Measurements from ENCODE around the gene DGCR2.
"Not testable (repeated sequence)": the region's sequence is repeated elsewhere in the genome, so short reads cannot be mapped to it uniquely, and the experiment has no call there.

DGCR2 gene

GRCh38 chr22:19122143-19122751 is at the start of gene DGCR2:
Gene DGCR2, minus strand, starts transcription at chr22:19122412. Its CDS starts 206 bp downstream, at chr22:19122206.
- peak; percentile 98 for DNase-seq

DNA sequence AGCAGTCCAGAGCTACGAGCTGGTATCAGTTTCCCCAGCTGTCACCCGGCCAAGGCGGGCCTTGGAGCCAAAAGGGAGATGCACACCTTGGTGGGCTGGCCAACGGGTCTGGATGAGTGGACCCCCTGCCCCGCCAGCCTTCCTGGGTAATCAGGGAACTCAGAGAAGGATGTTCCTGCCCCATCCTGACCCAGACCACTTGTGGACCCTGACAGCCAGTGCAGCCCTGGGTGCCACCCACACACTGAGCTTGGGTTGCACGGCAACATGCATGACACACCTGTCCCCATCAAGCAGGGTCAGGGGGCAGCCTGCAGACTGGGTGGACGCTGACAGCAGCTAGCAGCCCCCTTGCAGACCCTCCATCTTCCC is 47.7 kb upstream of the DGCR2 start:
- no peak for DNase-seq

GRCh38 chr22:19169002-19169946 is 47.1 kb upstream of the DGCR2 start:
- DNase-seq = no peak

GRCh38 chr22:19168088-19168890 is 46.1 kb upstream of the DGCR2 start:
- DNase-seq = no peak

DNA sequence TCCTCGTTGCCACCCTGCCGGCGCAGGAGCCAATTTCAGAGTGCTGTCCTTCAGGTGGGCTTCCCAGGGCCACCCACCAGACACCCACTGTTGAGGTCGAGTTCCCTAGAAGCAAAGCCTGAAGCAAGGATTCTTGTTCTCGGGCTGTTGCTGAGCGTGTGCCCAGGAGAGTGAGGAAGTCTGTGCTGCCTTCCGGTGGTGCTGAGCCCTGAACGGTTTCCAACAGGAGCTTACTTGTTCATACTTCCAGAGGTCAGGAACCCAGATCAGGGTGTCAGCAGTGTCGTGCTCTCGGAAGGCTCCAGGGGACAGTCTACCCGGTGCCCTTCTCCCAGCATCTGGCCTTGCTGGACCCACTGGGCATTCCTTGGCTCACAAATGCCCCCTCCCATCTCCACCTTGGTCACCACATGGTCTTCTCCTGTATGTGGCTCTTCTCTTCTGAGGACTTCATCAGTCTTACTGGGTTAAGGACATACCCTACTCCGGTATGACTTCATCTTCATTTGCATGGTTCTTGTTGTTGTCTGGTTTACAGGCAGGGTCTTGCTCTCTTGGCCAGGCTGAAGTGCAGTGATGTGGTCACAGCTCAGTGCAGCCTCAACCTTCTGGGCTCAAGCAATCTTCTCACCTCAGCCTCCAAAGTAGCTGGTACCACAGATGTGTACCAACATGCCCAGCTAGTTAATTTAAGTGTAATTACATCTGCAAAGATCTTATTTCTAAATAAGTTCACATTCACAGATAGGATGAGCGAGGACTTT is 45.1 kb upstream of the DGCR2 start:
- no peak for DNase-seq

DNA sequence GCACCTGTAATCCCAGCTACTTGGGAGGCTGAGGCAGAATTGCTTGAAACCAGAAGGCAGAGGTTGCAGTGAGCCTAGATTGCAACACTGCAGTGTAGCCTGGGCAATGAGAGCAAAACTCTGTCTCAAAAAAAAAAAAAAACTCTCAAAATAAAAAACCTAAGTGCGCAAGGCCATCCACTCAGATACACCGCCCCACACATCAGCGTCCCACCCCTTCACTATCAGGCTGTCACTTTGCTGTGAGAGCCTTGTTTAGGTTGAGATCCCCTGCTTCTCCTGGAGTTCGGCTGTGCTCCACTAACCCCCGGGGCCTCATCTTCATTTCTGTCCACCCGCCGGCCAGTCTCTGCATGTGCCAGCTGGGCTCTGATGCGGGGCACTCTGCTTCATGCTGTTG is 44.2 kb upstream of the DGCR2 start:
- no peak for DNase-seq

- no peak for DNase-seq
Measured at GRCh38 chr22:19164425-19164824, 42.2 kb upstream of the DGCR2 start.

DNA sequence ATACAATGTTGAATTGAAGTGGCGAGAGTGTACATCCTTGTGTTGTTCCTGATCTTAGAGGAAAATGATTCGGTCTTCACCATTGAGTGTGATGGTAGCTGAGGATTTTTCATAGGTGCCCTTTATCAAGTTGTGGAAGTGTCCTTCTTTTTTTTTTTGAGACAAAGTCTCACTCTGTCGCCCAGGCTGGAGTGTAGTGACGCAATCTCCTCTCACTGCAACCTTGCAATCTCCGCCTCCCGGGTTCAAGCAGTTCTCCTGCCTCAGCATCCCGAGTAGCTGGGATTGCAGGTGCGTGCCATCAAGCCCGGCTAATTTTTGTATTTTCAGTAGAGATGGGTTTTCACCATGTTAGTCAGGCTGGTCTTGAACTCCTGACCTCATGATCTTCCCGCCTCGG is 36.4 kb upstream of the DGCR2 start:
- DNase-seq = not testable (repeated sequence)

DNA sequence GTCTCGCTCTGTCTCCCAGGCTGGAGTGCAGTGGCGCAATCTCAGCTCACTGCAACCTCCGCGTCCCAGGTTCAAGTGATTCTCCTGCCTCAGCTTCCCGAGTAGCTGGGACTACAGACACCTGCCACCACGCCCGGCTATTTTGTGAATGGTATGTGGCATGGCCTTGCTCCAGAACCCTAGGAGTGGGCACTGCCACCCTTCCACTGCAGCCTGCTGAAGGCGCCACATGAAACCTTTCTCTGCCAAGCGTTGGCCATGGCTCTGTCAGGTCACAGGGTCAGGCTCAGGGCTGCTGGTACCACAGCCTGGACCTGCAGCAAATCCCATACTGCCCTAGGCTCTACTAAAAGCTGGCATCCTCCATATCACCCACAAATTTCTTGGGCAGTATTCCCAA is 33.9 kb upstream of the DGCR2 start:
- not testable (repeated sequence) for DNase-seq

GRCh38 chr22:19152942-19153883 is 31.0 kb upstream of the DGCR2 start:
- no peak for DNase-seq

DNA sequence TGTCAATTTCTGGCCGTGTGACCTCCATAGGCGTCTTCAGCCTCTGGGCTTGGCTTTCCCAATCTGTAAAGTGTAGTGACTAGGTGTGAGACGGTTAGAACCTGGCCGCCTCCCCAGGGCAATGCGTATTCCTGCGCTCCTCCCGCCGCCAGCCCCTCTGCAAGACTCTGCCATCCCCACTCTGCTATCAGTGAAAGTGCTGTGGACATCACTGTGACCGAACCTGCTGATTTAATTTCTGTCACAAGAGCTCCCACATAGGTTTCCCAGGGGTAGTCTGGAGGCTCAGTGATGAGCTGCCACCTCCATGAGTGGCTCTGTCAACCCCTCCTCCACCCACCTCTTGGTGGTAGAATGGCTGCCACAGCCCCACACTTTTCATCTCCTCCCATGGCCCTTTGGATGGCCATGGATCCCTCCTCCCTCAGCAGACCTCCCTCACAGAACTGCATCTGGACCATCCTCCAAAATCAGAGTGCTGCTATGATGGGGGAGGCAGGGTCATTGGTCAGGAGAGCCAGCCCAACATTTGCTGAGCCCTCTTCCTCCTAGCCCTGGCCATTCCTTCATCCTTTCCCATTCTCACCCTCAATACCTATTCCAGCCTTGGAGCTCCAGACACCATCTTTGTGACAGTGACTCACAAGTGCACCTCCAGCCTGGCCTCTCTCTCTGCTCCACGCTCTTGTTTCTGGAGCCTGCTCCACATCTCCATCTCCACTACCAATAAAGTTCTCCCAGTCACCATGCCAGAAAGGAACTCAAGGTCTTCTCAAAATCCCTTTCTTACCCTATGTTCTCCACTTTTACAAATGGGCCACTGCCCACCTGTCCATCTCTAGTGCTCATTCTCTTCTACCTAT is 29.3 kb upstream of the DGCR2 start:
- DNase-seq = no peak

- no peak for DNase-seq
Measured at GRCh38 chr22:19150482-19151328, 28.5 kb upstream of the DGCR2 start.

DNA sequence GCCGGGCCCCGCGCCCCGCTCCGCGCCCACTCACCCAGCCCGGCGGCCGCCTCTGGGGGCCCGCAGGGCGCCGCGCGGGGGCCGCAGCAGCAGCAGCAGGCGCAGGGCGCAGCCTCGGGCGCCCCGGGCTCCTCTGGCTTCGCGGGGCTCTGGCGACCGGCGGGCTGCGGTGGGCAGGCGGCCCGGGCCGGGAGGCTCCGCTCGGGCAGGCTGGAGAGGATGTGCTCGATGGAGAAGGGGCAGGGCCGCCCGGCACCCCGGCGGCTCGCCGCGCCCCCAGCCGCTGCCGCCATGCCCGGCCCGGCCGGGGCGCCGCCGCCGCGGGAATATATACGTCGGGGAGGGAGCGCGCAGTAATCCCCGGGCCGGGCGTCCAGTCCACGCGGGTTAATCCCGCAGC is 27.8 kb upstream of the DGCR2 start, which contains the start of gene GSC2:
Gene GSC2 (minus strand): TSS at position 302 of the 400 bp plus-strand sequence. CDS start 9 bp downstream, at position 293.
- DNase-seq = no peak

DNA sequence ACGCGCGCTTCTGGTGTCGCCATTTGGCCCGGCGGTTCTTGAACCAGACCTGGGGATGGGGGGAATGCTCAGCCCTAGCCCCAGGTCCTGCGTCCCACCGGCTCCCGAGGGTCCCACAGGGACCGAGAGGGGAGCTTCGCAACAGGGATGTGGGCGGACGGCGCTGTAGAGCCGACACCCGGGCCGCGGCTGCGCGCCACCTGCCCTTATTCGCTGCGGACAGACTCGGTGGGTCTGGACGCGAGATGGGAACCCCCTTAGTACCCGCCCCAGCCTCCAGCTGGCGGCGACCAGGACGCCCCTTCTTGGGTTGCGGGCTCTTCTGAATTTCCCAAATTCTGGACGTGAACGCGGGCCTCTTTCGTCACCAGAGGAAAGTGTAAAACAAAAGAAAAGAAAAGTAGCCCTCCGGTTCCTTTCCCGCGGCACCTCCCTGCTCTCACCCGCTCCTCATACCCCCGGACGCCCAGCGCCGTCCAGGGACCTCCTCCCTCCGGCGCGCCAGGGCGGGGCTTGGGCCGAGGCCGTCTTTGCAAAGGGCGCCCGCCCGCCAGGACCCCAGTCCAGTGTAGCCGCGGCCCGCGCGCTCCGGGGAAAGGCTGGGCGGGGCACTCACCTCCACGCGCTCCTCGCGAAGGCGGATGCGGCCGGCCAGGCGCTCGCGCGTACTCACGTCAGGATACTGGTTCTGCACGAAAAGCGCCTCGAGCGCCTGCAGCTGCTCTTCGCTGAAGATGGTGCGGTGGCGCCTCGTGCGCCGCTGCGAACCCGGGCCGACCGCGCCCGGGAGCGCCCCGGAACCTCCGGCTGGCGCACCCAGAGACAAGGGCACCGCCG is 27.1 kb upstream of the DGCR2 start:
- no peak for DNase-seq

- no peak for DNase-seq
Measured at GRCh38 chr22:19148417-19149046, 26.3 kb upstream of the DGCR2 start.

DNA sequence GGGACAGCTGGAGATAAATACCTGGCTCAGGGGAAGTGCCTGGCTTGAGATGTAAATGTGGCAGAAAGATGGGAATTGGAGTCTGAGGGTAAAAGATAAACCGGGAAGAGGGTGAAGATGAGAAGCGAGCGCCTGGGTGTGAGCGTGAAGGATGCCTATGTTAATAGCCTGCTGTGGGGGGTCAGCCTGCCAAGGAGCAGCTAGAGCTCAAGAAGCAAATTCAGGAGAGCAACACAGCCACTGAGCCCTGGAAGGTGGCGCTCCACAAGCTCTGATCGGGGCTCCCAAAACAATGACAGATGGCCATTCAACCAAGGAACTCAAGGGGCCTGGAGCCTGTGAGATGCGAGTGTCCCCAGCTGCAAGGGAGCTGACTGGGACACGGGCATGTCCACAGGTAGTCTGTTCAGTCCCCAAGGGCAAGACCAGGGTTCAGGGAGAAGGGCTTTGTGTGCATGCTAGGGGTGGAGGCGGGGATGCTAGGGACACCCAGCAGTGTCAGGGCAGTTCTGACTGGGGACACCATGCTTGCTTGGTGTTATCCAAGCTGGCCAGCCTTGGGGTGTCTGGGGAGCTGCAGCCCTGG is 25.1 kb upstream of the DGCR2 start:
- no peak for DNase-seq

DNA sequence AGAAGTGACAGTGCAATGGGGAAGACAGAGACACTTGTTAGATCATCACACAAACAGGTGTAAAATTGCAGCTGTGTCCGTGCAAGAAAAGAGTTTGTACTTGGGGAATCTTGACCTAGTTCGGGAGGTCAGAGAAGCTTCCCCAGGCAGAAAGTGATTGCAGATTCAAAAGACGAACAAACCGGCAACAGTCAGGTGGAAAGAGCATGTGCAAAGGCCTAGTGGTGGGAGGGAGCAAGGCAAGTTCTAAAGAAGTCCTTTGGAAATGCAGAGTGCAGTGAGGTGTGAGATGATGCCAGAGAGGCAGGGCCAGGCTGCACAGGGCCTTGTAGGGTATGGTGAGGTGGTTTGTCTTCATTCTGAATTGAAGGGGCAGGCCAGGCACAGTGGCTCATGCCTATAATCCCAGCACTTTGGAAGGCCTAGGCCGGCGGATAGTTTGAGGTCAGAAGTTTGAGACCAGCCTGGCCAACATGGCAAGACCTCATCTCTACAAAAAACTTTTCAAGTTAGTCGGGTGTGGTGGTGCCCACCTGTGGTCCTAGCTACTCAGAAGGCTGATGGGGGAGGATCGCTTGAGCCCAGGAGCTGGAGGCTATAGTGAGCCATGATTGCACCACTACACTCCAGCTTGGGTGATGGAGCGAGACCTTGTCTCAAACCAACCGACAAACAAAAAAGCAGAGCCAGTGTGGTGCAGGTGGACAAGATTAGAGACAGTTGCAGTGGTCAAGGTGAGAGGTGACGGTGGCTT is 24.2 kb upstream of the DGCR2 start:
- no peak for DNase-seq
